ENCODE results near the gene HPGDS. TPM values are rescaled to one million over a fixed set of nuclear protein-coding genes. Genes with fewer than 3 reads are reported as not detected.

Gene HPGDS
- total RNA-seq, 1 experiment from 2014 or later: not detected

GRCh38 chr4:94256144-94256783, 86.4 kb downstream of the HPGDS start:
- DNase-seq (ENCODE audit: low spot score): no peak

GRCh38 chr4:94253036-94253435, 89.6 kb downstream of the HPGDS start:
- DNase-seq (ENCODE audit: low spot score): no peak

- DNase-seq (ENCODE audit: low spot score): no peak
Measured at GRCh38 chr4:94251094-94251493, 91.5 kb downstream of the HPGDS start.

Other genes with a start within 250 kb of the HPGDS start
- gene SMARCAD1, start 135.0 kb downstream of the HPGDS start, total RNA-seq (2014; rRNA removed; shearing (Covaris generic)): 9.3 and 9.5 TPM in 2 replicates
- gene PDLIM5, start 109.1 kb upstream of the HPGDS start, total RNA-seq (2014; rRNA removed; shearing (Covaris generic)): 59.5 and 74.5 TPM in 2 replicates